ENCODE results near the gene RTBDN.

- TF ChIP-seq CTCF (IDR thresholded peaks at IDR 0.05) = no peak
- no peak for TF ChIP-seq POLR2A (IDR thresholded peaks at IDR 0.05)
These were observed 427 bp downstream of the RTBDN start for GRCh38 chr19:12833738-12834565.

All from transverse colon (tissue), 3 donors.